DMS79 treated with DMSO at 0.1 percent for 48 hours (cell line): ENCODE data around the gene RAET1E.
"Not testable (repeated sequence)": the region's sequence is repeated elsewhere in the genome, so short reads cannot be mapped to it uniquely, and the experiment has no call there.

ENCODE experiments used
- DNase-seq: peaks from one replicate; lab custom pipeline; 2025; lab: John Stamatoyannopoulos, UW

RAET1E gene

GRCh38 chr6:149889326-149889725, 8.6 kb downstream of the RAET1E start:
- DNase-seq: no peak

GRCh38 chr6:149888659-149889058, 9.3 kb downstream of the RAET1E start:
- no peak for DNase-seq

GRCh38 chr6:149888093-149888492, 9.8 kb downstream of the RAET1E start:
- no peak for DNase-seq

GRCh38 chr6:149887343-149887742, 10.6 kb downstream of the RAET1E start:
- no peak for DNase-seq

- no peak for DNase-seq
Measured at GRCh38 chr6:149885888-149886287, 12.0 kb downstream of the RAET1E start.

GRCh38 chr6:149884617-149885016, 13.3 kb downstream of the RAET1E start:
- DNase-seq: no peak

GRCh38 chr6:149884215-149884614, 13.7 kb downstream of the RAET1E start:
- no peak for DNase-seq

- no peak for DNase-seq
Measured at GRCh38 chr6:149881860-149882259, 16.1 kb downstream of the RAET1E start.

GRCh38 chr6:149881066-149881766, 16.7 kb downstream of the RAET1E start:
- no peak for DNase-seq

- no peak for DNase-seq
Measured at GRCh38 chr6:149877659-149878058, 20.3 kb downstream of the RAET1E start.

- no peak for DNase-seq
Measured at GRCh38 chr6:149876241-149876933, 21.5 kb downstream of the RAET1E start.

GRCh38 chr6:149872233-149872632, 25.7 kb downstream of the RAET1E start:
- no peak for DNase-seq

- DNase-seq: no peak
Measured at GRCh38 chr6:149871182-149871581, 26.7 kb downstream of the RAET1E start.

GRCh38 chr6:149869275-149869892, 28.5 kb downstream of the RAET1E start:
- DNase-seq: no peak

GRCh38 chr6:149867876-149868640, 29.9 kb downstream of the RAET1E start:
- no peak for DNase-seq

- peak; percentile 73 for DNase-seq
Measured at GRCh38 chr6:149864578-149865535, 33.1 kb downstream of the RAET1E start.

- DNase-seq: peak; percentile 69
Measured at GRCh38 chr6:149863698-149864577, 34.0 kb downstream of the RAET1E start, which contains the start of gene LRP11. LRP11 (minus strand) TSS chr6:149864359; CDS start chr6:149864020, 339 bp downstream.

- peak; percentile 49 for DNase-seq
Measured at GRCh38 chr6:149862922-149863697, 34.8 kb downstream of the RAET1E start.

- DNase-seq: not testable (repeated sequence)
Measured at GRCh38 chr6:149862424-149862738, 35.5 kb downstream of the RAET1E start.
